GM12873 (cell line): Measurements from ENCODE around the gene STH.

Source experiments
- TF ChIP-seq, protein P1 (sequence below): IDR thresholded peaks from 2 replicates; pipeline ENCODE4 v1.5.1; 2012; ENCODE audit warnings: low read depth, mild to moderate bottlenecking, moderate library complexity, low read length, control low read depth; ENCODE audit not compliant: insufficient read depth; ENCODE audit errors: missing control alignments

The STH gene, protein sequence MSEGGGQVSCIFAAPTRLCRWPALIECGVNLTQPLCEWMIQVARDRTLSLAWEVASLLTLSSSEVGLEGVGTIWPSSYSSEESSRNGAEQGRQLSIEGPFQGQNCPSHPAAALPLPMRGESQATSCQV

DNA sequence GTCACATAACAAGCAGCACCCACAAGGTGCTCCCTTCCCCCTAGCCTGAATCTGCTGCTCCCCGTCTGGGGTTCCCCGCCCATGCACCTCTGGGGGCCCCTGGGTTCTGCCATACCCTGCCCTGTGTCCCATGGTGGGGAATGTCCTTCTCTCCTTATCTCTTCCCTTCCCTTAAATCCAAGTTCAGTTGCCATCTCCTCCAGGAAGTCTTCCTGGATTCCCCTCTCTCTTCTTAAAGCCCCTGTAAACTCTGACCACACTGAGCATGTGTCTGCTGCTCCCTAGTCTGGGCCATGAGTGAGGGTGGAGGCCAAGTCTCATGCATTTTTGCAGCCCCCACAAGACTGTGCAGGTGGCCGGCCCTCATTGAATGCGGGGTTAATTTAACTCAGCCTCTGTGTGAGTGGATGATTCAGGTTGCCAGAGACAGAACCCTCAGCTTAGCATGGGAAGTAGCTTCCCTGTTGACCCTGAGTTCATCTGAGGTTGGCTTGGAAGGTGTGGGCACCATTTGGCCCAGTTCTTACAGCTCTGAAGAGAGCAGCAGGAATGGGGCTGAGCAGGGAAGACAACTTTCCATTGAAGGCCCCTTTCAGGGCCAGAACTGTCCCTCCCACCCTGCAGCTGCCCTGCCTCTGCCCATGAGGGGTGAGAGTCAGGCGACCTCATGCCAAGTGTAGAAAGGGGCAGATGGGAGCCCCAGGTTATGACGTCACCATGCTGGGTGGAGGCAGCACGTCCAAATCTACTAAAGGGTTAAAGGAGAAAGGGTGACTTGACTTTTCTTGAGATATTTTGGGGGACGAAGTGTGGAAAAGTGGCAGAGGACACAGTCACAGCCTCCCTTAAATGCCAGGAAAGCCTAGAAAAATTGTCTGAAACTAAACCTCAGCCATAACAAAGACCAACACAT lies at the start of gene STH:
STH (plus strand) TSS at position 264 of the 913 bp plus-strand sequence; CDS start at position 294, 30 bp downstream.
- TF ChIP-seq, protein P1, sequence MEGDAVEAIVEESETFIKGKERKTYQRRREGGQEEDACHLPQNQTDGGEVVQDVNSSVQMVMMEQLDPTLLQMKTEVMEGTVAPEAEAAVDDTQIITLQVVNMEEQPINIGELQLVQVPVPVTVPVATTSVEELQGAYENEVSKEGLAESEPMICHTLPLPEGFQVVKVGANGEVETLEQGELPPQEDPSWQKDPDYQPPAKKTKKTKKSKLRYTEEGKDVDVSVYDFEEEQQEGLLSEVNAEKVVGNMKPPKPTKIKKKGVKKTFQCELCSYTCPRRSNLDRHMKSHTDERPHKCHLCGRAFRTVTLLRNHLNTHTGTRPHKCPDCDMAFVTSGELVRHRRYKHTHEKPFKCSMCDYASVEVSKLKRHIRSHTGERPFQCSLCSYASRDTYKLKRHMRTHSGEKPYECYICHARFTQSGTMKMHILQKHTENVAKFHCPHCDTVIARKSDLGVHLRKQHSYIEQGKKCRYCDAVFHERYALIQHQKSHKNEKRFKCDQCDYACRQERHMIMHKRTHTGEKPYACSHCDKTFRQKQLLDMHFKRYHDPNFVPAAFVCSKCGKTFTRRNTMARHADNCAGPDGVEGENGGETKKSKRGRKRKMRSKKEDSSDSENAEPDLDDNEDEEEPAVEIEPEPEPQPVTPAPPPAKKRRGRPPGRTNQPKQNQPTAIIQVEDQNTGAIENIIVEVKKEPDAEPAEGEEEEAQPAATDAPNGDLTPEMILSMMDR: no peak

DNA sequence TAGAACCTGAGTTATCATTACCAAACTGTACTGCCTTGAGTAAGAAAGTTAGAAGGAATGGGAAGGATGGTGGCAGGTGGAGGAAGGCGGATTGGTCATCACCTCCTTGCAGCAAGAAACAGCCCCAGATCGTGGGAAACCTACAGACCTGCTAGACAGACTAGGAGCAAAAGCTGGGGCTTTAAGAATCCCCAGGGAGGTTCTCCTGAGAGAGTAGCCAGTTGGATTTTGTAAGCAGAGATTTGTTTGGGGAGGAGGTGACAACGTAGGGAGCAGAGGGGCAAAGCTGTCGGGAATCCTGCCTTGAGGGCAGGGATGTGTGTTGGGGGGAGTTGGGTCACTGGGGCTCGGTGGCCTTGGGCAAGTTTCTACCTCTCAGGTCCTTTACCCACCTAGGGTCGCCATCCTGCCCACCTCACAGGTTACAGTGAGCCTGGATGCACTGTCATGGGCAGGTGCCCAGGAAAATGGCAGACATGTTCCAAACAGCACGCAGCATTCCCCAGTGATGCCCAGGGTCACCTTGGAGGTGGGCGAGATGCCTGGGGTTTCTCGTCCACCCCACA lies 49.2 kb upstream of the STH start:
- TF ChIP-seq, protein P1: no peak

DNA sequence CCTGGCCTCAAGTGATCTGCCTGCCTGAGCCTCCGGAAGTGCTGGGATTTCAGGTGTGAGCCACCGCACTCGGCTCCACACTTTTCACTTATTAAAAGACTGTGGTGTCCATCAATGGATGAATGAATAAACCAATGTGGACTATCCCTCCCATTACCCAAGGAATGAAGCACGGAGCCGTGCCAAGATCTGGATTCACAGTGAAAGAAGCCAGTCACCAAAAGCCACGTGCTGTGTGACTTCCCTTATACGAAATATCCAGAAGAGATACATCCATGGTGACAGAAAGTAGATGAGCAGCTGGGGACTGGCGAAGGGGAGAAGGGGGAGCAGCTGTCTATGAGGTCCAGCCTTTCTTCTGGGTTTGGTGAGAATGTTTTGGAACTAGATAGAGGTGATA lies 48.2 kb upstream of the STH start:
- TF ChIP-seq, protein P1: no peak

DNA sequence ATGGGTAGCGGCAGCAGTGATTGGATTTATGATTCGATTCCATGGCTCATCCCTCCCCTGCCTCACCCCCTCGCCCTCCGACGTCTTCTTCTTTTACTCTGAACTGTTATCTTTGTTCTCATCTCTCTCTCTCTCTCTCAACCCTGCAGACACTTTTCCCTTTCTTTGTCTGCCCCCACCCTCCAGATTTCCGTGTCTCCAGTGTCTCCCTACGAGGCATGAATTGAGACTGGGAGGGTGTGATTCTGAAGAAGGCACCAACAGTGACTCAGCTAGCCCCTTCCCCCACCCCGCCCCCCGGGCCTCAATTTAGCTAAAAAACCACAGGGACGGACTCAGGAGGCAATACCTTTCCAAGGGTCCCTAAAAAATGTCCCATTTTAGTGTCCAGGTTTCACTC lies 47.6 kb upstream of the STH start:
- TF ChIP-seq, protein P1: no peak

DNA sequence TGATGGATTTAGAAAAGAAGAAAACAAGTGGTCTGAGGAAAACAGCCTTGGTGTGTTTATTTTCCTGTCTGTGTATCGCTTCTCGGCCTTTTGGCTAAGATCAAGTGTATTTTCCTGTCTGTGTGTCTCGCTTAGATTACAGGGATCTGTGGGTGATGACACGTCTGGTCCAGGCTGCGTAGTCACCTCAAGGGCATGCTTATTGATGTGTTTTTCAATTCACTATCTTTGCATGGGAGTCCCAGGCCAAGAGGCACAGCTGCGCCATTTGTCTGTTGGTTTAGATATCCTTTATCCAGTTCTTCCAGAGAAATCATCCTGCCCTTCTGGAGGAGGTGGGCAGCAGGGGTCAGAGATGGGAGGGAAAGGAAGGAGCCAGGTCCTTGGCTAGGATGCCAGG lies 47.1 kb upstream of the STH start:
- TF ChIP-seq, protein P1: no peak

DNA sequence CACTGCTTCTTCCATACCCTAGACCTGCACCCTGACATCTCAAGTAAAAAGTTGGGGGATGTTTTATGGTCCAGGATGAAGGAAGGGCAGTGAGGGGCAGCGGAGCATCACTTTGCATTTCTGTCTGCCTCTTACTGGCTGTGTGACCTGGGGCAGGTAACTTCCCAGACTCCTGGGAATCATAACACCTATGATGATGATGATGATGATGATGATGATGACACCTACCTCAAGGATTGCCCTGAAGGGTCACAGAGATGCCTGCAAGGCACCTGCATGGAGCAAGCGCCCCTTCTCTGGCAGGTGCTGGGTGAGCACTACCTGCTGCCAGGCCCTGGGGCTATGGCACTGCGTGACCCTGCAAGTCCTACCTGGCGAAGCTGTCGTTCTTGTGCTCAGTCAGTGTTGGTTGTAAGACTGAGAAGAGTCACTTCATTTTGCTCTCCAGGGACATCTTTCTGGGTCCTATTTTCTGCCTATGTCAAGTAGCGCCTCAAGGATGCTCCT lies 46.2 kb upstream of the STH start:
- TF ChIP-seq, protein P1: no peak

DNA sequence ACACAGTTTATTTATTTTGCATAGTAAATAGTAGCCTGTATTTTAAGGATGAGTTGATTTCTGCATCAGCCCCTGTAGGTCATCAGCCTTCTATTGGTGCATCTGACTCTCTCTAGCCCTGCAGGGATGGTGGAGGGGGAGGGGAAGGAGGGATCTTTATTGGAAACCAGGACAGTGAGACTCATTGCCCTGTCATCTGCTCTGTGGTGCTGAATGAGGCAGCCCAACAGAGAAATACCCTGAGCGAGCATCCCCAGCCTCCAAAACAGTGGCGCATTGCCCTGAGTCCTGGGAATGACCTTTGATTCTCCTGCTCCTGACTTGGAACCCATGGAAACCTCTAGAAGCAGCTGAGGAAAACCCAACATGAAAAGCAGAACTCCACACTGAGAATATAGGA lies 45.5 kb upstream of the STH start:
- TF ChIP-seq, protein P1: no peak
